Testis (tissue), 2 donors: ENCODE data around the gene SHROOM3.

ENCODE experiments used
- CTCF ChIP-seq, 3 experiments: fragments of 450-650 bp in 2 of 3; fragments of 200-600 bp in 1 of 3; sonication (generic) in 1 of 3; IDR thresholded peaks; one replicate each; pipeline ENCODE4 v1.5.1; 2016 to 2019; ENCODE audit warnings: antibody characterized with exemption in 3 of 3, mild to moderate bottlenecking in 2 of 3, moderate library complexity in 1 of 3
- POLR2A ChIP-seq: fragments of 450-650 bp; IDR thresholded peaks from one replicate; pipeline ENCODE4 v1.6.1; 2017; ENCODE audit warnings: antibody characterized with exemption, mild to moderate bottlenecking, moderate library complexity

DNA sequence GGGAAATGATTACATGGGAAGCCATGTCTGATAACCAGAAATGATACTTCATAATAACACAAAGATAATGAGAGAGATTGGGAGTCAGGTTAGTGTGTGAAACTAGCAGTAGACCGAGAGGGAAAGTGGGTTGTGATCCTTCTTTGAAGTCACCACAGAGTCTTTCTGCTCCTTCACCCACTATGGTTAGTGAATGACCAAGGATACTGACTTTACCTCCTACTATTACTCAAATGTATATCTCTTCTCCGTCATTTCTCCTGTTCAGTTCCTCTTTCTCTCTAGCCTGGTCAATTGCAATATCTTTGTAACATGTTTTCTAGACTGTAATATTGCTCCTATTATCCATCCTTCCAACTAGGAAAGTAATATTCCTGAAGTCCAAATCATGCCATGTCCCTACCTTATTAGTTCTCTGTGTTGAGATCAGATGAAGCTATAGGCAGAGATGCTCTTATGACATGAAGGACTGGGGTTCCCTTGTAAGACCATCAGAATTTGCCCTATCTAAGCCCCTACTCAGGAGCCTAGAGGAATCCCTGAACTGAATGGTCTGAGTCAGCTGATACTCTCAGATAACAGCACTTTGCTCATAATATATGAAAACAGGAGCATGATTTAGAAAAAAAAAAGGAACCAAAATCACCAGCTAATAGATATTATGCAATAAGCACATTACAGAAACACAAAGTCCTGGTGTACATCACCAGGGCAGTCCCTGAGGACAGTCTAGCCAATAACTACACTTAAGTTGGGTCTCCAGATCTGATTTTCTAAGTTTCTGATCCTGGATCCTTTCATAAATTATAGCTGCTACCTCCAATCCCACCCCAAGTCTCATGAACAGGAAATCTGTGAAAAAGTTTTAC lies 81.2 kb downstream of the SHROOM3 start:
- TF ChIP-seq CTCF (IDR thresholded peaks at IDR 0.05) (no peak), POLR2A (no peak)
